K562 (cell line): ENCODE measurements around the gene SLC3A2. TPM values are rescaled to one million over a fixed set of nuclear protein-coding genes. Genes with fewer than 3 reads are reported as not detected.
A peak's percentile ranks its signal among the peaks of the same experiment; 100 is the strongest.

Experiments
- CBX8 ChIP-seq: fragments of 200-600 bp; sonication (generic); IDR thresholded peaks from 2 replicates; pipeline ENCODE4 v1.6.1; 2012; ENCODE audit warnings: borderline replicate concordance, mixed run types, low read depth, mild to moderate bottlenecking, moderate library complexity, mixed read lengths, low read length, control low read depth, inconsistent platforms; ENCODE audit not compliant: poor library complexity, severe bottlenecking; ENCODE audit errors: extremely low read depth
- CGGBP1 ChIP-seq: fragments of 250-450 bp; sonication (Bioruptor Pico); IDR thresholded peaks from 2 replicates; pipeline ENCODE4 v1.9.0; 2021; ENCODE audit warnings: mild to moderate bottlenecking
- CTBP1 ChIP-seq: fragments of 450-650 bp; IDR thresholded peaks from 2 replicates; pipeline ENCODE4 v1.6.1; 2016; ENCODE audit warnings: borderline replicate concordance
- EWSR1 ChIP-seq: fragments of 450-650 bp; IDR thresholded peaks from 2 replicates; pipeline ENCODE4 v1.6.1; 2018; ENCODE audit warnings: borderline replicate concordance, mild to moderate bottlenecking, low read depth, moderate library complexity; ENCODE audit not compliant: partially characterized antibody
- FOXJ3 ChIP-seq: sonication (generic); formaldehyde crosslinking; IDR thresholded peaks from 2 replicates; pipeline ENCODE4 v1.4.0; 2020; ENCODE audit warnings: mild to moderate bottlenecking, missing genetic modification reagents
- HIVEP1 ChIP-seq: fragments of 250-450 bp; sonication (Bioruptor Pico); IDR thresholded peaks from 2 replicates; pipeline ENCODE4 v1.4.0; 2020; ENCODE audit warnings: mild to moderate bottlenecking
- HSF4 ChIP-seq: fragments of 250-450 bp; sonication (Bioruptor Pico); IDR thresholded peaks from 2 replicates; pipeline ENCODE4 v2.1.2; 2022; ENCODE audit warnings: mild to moderate bottlenecking, moderate library complexity, borderline replicate concordance
- KLF13 ChIP-seq: fragments of 450-650 bp; IDR thresholded peaks from 2 replicates; pipeline ENCODE4 v1.6.1; 2016; ENCODE audit warnings: missing genetic modification characterization, low read depth, mild to moderate bottlenecking, missing compliant biosample characterization, moderate library complexity, borderline replicate concordance
- NCOA4 ChIP-seq: fragments of 450-650 bp; IDR thresholded peaks from 2 replicates; pipeline ENCODE4 v1.6.1; 2018; ENCODE audit warnings: mild to moderate bottlenecking; ENCODE audit not compliant: partially characterized antibody
- NFIX ChIP-seq: fragments of 250-450 bp; sonication (Bioruptor Pico); IDR thresholded peaks from 2 replicates; pipeline ENCODE4 v1.4.0; 2020; ENCODE audit warnings: low read depth, mild to moderate bottlenecking, moderate library complexity
- POLR2AphosphoS5 ChIP-seq: IDR thresholded peaks from 2 replicates; pipeline ENCODE4 v1.6.1; 2011; ENCODE audit warnings: mild to moderate bottlenecking, low read depth, low read length, moderate library complexity; ENCODE audit not compliant: control insufficient read depth, insufficient read depth
- POLR2H ChIP-seq: IDR thresholded peaks from 2 replicates; pipeline ENCODE4 v1.6.1; 2016; ENCODE audit warnings: missing genetic modification characterization, low read depth, mild to moderate bottlenecking, control low read depth, missing compliant biosample characterization, moderate library complexity
- RBM15 ChIP-seq: fragments of 200-400 bp; formaldehyde crosslinking; IDR thresholded peaks from 2 replicates; pipeline ENCODE4 v1.6.1; 2018; ENCODE audit warnings: mild to moderate bottlenecking, low read length, moderate library complexity; ENCODE audit not compliant: insufficient read depth
- SREBF2 ChIP-seq: sonication (generic); formaldehyde crosslinking; IDR thresholded peaks from 2 replicates; pipeline ENCODE4 v1.4.0; 2020; ENCODE audit warnings: mild to moderate bottlenecking, missing genetic modification reagents
- TRIM24 ChIP-seq, 2 experiments: fragments of 450-650 bp; IDR thresholded peaks; 2 replicates each; pipeline ENCODE4 v1.6.1; 2016
- ZC3H8 ChIP-seq: fragments of 450-650 bp; IDR thresholded peaks from 2 replicates; pipeline ENCODE4 v1.6.1; 2017
- ZNF232 ChIP-seq: sonication (generic); formaldehyde crosslinking; IDR thresholded peaks from 2 replicates; pipeline ENCODE4 v1.8.0; 2022; ENCODE audit warnings: mild to moderate bottlenecking, missing genetic modification reagents
- ZNF311 ChIP-seq: fragments of 250-450 bp; sonication (Bioruptor Pico); IDR thresholded peaks from 2 replicates; pipeline ENCODE4 v1.4.0; 2020; ENCODE audit warnings: mild to moderate bottlenecking, moderate library complexity
- ZSCAN32 ChIP-seq: fragments of 450-650 bp; formaldehyde crosslinking; IDR thresholded peaks from 2 replicates; pipeline ENCODE4 v1.4.0; 2020; ENCODE audit warnings: mild to moderate bottlenecking, moderate library complexity
- polyA plus RNA-seq, 8 experiments: library from polyadenylated mRNA; depleted of rRNA in 4 of 8; stranded (reverse) in 5 of 8; unstranded in 3 of 8; fragments of >200 nt; fragmentation: Nextera tagmentation in 2 of 8; fragmentation: Illumina TruSeq in 1 of 8; extraction: Ambion mirVana in 2 of 8; extraction: Trizol in 1 of 8; gene quantifications; 2 replicates each; pipeline versions ENCODE4 v1.2.1 to v1.2.3, GENCODE V29; 2011 to 2014; ENCODE audit warnings: inconsistent platforms in 1 of 8, missing spikeins in 1 of 8
- total RNA-seq, 7 experiments: library from RNA; depleted of rRNA in 6 of 7; stranded (reverse); fragments of >200 nt in 6 of 7; fragmentation: Illumina TruSeq in 2 of 7; extraction: Trizol in 2 of 7; gene quantifications; 2 replicates each; pipeline versions ENCODE4 v1.2.1 to v1.2.3, GENCODE V29; 2011 to 2021; ENCODE audit warnings: low replicate concordance in 1 of 7
- TF ChIP-seq, protein P1 (sequence below): sonication (generic); formaldehyde crosslinking; IDR thresholded peaks from 2 replicates; pipeline ENCODE4 v1.5.0; 2020; ENCODE audit warnings: missing genetic modification reagents
- TF ChIP-seq, protein P2 (sequence below), 2 experiments: fragments of 450-650 bp in 1 of 2; sonication (generic) in 1 of 2; formaldehyde crosslinking; conservative IDR thresholded peaks; 2 replicates each; pipeline versions ENCODE4 v1.4.0 to v1.8.1; 2020 to 2022; ENCODE audit warnings: mild to moderate bottlenecking in 1 of 2, missing genetic modification reagents in 1 of 2
- TF ChIP-seq, protein P3 (sequence below): sonication (generic); formaldehyde crosslinking; IDR thresholded peaks from 2 replicates; pipeline ENCODE4 v1.8.0; 2022; ENCODE audit warnings: mild to moderate bottlenecking, low read depth, missing genetic modification reagents
- TF ChIP-seq, protein P4 (sequence below): fragments of 450-650 bp; formaldehyde crosslinking; IDR thresholded peaks from 2 replicates; pipeline ENCODE4 v1.4.0; 2020; ENCODE audit warnings: mild to moderate bottlenecking, moderate library complexity

Gene SLC3A2
- total and polyA plus RNA-seq, 9 of the 15 experiments (the other 6 are each of a cell fraction or from before 2014, with no cell fraction given), result 20.0 to 296 (median 214) TPM

DNA sequence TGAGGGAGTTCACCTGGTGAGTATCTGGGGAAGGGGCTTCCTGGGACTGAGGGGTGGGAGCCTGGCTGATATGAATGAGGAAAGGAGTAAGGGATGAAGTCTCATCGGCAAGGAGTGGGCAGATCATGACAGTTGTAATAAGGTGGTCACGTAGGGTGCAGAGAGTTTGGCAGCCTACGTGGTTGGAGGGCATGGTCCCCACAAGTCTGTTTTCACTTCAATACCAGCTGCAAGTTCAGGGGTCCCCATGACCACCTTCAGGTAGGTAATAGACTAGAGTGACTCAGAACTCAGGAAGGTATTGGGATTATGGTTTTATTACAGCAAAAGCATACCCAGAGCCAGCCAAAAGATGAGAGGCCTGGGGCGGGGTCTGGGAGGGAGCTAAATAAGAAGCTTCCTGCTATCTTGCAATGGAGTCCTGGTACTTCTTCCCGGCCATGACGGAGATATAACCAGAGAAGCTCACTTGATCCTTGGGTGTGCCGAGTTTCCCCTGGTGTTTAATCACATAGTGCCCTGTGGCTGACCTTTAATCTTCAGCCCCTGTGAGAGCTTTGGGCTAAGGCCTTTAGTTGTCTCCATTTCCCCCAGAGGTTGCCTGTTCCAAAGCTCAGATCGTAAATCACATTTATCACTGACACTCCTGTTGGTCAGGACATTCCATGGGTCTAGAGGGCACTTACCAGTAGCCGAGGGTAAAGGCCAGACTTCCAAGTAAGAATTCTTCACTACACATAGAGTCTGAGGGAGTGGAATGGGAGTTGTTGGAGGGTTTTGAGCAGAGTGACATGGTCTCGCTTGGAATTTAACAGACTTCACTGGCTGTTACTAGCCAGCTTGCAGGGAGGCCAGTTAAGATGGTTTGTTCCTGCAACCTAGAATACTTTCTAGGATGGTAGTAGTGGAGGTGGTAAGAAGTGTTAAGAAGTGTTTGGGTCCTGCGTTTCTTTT lies 9.1 kb downstream of the SLC3A2 start (continued):
- TF ChIP-seq, protein P1, sequence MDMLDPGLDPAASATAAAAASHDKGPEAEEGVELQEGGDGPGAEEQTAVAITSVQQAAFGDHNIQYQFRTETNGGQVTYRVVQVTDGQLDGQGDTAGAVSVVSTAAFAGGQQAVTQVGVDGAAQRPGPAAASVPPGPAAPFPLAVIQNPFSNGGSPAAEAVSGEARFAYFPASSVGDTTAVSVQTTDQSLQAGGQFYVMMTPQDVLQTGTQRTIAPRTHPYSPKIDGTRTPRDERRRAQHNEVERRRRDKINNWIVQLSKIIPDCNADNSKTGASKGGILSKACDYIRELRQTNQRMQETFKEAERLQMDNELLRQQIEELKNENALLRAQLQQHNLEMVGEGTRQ (CRISPR knock-in tag), result no peak
- TF ChIP-seq ZSCAN32 (0 out of 2 replicates have a peak, but pooled peaks have one; percentile 58), TRIM24 (IDR thresholded peaks at IDR 0.05) (peak; percentile 11 to 21; a peak in 3 of 4 replicates), NCOA4 (no peak), CTBP1 (peak; percentile 68), ZC3H8 (no peak), ZNF232 (no peak), POLR2H (tag) (peak; percentile 84), EWSR1 (peak; percentile 37), ZNF311 (CRISPR knock-in tag) (no peak), HIVEP1 (CRISPR knock-in tag) (no peak), NFIX (CRISPR knock-in tag) (no peak), RBM15 (no peak), POLR2AphosphoS5 (peak; percentile 82; the same call in 1 of the 2 replicates), SREBF2 (no peak), KLF13 (no peak), CGGBP1 (CRISPR knock-in tag) (0 out of 2 replicates have a peak, but pooled peaks have one; percentile 17), CBX8 (no peak), FOXJ3 (CRISPR knock-in tag) (no peak), HSF4 (CRISPR knock-in tag) (no peak)
- TF ChIP-seq, protein P2, sequence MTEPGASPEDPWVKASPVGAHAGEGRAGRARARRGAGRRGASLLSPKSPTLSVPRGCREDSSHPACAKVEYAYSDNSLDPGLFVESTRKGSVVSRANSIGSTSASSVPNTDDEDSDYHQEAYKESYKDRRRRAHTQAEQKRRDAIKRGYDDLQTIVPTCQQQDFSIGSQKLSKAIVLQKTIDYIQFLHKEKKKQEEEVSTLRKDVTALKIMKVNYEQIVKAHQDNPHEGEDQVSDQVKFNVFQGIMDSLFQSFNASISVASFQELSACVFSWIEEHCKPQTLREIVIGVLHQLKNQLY (CRISPR knock-in tag; conservative IDR thresholded peaks at IDR 0.05), result 0 out of 4 replicates have a peak, but pooled peaks of 1 of the 2 experiments have one; percentile 6
- TF ChIP-seq, protein P3, sequence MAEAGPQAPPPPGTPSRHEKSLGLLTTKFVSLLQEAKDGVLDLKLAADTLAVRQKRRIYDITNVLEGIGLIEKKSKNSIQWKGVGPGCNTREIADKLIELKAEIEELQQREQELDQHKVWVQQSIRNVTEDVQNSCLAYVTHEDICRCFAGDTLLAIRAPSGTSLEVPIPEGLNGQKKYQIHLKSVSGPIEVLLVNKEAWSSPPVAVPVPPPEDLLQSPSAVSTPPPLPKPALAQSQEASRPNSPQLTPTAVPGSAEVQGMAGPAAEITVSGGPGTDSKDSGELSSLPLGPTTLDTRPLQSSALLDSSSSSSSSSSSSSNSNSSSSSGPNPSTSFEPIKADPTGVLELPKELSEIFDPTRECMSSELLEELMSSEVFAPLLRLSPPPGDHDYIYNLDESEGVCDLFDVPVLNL (CRISPR knock-in tag), result no peak
- TF ChIP-seq, protein P4, sequence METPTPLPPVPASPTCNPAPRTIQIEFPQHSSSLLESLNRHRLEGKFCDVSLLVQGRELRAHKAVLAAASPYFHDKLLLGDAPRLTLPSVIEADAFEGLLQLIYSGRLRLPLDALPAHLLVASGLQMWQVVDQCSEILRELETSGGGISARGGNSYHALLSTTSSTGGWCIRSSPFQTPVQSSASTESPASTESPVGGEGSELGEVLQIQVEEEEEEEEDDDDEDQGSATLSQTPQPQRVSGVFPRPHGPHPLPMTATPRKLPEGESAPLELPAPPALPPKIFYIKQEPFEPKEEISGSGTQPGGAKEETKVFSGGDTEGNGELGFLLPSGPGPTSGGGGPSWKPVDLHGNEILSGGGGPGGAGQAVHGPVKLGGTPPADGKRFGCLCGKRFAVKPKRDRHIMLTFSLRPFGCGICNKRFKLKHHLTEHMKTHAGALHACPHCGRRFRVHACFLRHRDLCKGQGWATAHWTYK (CRISPR knock-in tag), result peak; percentile 82
